ENCODE measurements around the gene FRMD4B.

Gene FRMD4B

DNA sequence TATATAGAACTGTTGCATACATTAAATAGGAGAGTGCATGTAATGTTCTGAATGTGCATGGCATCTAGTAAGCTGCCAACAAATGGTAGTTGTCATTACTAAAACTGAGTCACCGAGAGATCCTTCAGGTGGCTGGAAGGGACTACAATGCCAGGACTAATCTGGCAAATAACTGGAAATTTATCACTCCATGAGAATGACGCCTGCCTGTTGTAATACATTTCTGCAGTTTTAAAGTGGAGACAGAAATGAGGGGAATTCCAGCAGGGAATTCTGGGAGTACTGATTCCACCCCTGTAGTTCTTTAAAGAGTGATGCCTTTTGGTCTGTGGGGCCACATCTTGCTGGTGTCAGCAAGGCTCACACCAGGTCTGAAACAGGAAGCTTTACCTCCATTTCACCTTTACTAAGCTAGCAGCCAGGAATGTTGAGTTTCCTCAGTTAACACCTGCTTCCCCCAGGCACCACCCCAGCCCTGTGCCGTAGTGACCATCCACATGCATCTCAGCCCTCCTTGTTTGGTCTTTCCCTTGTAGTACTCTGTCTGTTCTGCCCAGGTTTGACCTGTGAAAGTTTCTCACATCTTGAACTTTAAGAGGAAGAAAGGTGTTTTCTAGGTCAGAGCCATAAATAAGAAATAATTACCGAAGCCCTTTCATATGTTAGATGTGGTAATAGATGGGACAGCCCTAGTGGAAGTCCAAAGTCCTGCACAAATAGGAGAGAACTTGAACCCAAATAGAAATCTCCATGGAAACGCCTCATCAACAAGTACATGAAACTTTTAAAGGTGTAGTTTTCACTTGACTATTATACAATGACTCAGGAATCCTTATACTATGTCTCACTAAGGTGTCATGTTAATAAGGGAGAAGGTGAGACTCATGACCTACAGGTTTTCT, 206.8 kb downstream of the FRMD4B start:
- TF ChIP-seq, protein P1, sequence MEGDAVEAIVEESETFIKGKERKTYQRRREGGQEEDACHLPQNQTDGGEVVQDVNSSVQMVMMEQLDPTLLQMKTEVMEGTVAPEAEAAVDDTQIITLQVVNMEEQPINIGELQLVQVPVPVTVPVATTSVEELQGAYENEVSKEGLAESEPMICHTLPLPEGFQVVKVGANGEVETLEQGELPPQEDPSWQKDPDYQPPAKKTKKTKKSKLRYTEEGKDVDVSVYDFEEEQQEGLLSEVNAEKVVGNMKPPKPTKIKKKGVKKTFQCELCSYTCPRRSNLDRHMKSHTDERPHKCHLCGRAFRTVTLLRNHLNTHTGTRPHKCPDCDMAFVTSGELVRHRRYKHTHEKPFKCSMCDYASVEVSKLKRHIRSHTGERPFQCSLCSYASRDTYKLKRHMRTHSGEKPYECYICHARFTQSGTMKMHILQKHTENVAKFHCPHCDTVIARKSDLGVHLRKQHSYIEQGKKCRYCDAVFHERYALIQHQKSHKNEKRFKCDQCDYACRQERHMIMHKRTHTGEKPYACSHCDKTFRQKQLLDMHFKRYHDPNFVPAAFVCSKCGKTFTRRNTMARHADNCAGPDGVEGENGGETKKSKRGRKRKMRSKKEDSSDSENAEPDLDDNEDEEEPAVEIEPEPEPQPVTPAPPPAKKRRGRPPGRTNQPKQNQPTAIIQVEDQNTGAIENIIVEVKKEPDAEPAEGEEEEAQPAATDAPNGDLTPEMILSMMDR (IDR thresholded peaks at IDR 0.05): no peak
- Histone ChIP-seq H3K36me3 (peaks cover 92% of the 10 kb centered on the region), H3K27ac (no peak overlapping the region)

DNA sequence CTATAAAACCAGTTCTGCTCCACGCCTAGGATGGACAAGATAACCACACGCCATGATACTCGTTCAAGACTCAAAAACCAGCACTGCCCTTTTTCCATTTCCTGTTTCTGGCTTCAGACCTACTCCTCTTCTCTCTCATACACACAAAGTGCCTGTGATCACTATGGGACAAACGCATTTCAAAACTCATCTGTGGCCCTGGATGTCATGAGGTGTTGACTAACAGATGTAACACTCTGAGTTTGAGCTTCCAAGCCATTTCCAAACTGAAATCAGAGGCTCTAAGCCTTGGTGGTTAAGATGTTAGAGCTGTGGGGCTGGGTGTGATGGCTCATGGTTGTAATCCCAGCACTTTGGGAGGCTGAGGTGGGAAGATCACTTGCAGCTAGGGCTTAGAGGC, 207.8 kb downstream of the FRMD4B start:
- H3K27ac ChIP-seq: no peak overlapping the region
- no peaks in the 10 kb centered on the region for H3K9me3 ChIP-seq
- TF ChIP-seq, protein P1 (IDR thresholded peaks at IDR 0.05): no peak
- peaks cover 89% of the 10 kb centered on the region for H3K36me3 ChIP-seq
- H3K4me1 ChIP-seq (ENCODE audit: control insufficient read depth in 1 of 2, insufficient read depth in 1 of 2, low read depth in 1 of 2, low read length in 1 of 2): no peaks in the 10 kb centered on the region
- H3K4me3 ChIP-seq (ENCODE audit: low read depth in 1 of 2, low read length in 1 of 2): no peak overlapping the region
- H3K27me3 ChIP-seq: no peaks in the 10 kb centered on the region

More for the DNA sequence above, 206.8 kb downstream of the FRMD4B start:
- Histone ChIP-seq H3K4me1 (ENCODE audit: control insufficient read depth in 1 of 2, insufficient read depth in 1 of 2, low read depth in 1 of 2, low read length in 1 of 2) (no peaks in the 10 kb centered on the region), H3K9me3 (no peaks in the 10 kb centered on the region), H3K27me3 (no peaks in the 10 kb centered on the region), H3K4me3 (ENCODE audit: low read depth in 1 of 2, low read length in 1 of 2) (no peak overlapping the region)

DNA sequence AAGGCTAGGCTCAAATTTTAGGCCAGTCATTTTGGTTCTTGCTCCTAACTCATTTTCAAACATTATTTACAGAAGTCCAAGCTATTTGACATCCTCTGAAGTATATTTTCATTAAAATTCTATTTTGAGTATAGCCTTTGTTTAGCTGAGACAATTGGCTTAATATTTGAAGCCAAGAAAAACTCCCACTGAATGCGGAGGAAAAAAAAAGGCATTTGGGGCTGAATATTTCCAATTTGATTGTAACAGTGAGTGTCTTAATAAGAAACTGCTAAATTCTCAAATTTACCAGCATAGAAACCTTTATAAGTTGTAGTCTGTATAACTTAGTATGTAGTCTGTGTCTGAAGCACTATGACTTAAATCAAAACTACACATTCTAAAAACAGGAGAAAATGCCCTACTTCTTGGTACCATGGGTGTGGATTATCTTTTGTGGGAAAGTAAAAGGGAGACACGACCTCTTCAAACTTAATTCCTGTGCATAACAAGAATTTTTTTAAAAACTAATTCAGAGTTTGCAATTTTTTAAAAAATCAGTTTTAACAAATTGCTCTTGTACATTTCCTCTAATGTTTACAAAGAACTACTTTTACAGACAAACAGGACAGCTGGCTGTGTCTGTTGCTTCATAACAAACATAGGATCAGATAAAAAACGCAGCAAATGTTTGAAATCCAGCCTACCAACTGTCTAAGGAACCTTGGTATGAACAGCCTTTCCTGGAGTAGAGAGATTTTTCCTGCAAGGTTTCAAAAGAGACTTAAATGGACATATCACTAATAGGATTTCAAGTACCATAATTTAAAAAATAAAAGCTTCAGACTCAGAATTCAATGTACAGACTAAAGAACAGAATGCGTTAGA, 210.8 kb downstream of the FRMD4B start:
- TF ChIP-seq, protein P1 (IDR thresholded peaks at IDR 0.05): no peak
- peaks cover 77% of the 10 kb centered on the region for H3K36me3 ChIP-seq
- no peak overlapping the region for H3K27ac ChIP-seq
- H3K9me3 ChIP-seq: no peaks in the 10 kb centered on the region
- H3K4me3 ChIP-seq (ENCODE audit: low read depth in 1 of 2, low read length in 1 of 2): no peak overlapping the region
- H3K27me3 ChIP-seq: no peaks in the 10 kb centered on the region
- no peaks in the 10 kb centered on the region for H3K4me1 ChIP-seq (ENCODE audit: control insufficient read depth in 1 of 2, insufficient read depth in 1 of 2, low read depth in 1 of 2, low read length in 1 of 2)

DNA sequence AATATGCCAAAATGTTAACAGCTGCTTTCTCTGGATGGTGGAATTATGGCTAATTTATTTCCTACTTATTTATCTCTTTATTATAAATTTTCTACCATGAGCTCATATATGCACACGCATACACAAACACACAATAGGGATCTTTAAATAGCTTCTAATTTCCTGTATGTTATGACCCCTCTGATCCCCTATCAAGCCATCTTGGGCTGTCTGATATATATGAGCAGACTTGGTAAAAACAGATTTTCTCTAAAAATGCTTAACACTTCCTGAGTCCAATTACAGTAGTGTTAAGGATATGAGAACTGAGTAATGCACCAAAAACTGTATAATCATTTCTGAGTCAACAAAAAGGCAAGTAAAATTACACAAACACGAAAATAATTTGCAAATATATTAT, 211.4 kb downstream of the FRMD4B start:
- TF ChIP-seq, protein P1 (IDR thresholded peaks at IDR 0.05): no peak
- peaks cover 71% of the 10 kb centered on the region for H3K36me3 ChIP-seq
- no peaks in the 10 kb centered on the region for H3K27me3 ChIP-seq
- H3K4me3 ChIP-seq (ENCODE audit: low read depth in 1 of 2, low read length in 1 of 2): no peak overlapping the region
- no peaks in the 10 kb centered on the region for H3K4me1 ChIP-seq (ENCODE audit: control insufficient read depth in 1 of 2, insufficient read depth in 1 of 2, low read depth in 1 of 2, low read length in 1 of 2)
- no peak overlapping the region for H3K27ac ChIP-seq
- no peaks in the 10 kb centered on the region for H3K9me3 ChIP-seq

DNA sequence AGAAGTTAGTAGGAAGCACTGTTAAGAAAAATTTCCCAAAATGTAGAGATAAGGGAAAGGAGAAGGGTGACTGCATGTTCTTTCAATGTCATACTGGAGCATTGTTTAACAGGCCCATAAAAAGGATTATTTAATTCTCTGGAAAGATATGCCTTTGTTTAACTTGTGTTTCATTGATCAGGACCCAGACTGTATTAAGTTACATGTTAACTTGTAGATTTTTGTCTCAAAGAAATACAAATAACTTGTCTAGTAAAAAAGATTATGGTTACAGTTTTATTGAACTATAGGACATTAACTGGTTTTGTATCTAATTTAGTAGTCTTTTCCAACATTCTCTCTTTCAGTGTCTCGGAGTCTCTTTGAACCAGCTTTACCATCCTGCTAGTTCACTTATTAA, 213.8 kb downstream of the FRMD4B start:
- TF ChIP-seq, protein P1 (IDR thresholded peaks at IDR 0.05): no peak
- Histone ChIP-seq H3K27ac (no peak overlapping the region), H3K36me3 (peaks cover 49% of the 10 kb centered on the region), H3K9me3 (no peaks in the 10 kb centered on the region), H3K4me3 (ENCODE audit: low read depth in 1 of 2, low read length in 1 of 2) (no peak overlapping the region), H3K27me3 (no peaks in the 10 kb centered on the region), H3K4me1 (ENCODE audit: control insufficient read depth in 1 of 2, insufficient read depth in 1 of 2, low read depth in 1 of 2, low read length in 1 of 2) (peaks cover 10 to 16% of the 10 kb centered on the region in 2 experiments)
